Fibroblast of lung (primary cell): ENCODE results near the gene EPG5. TPM values are rescaled to one million over a fixed set of nuclear protein-coding genes. Genes with fewer than 3 reads are reported as not detected.
A peak's percentile ranks its signal among the peaks of the same experiment; 100 is the strongest.

Source experiments
- DNase-seq, 2 donors: peaks; one replicate each; pipeline versions ENCODE4 v3.0.0 to v3.0.0-alpha.2; 2010; ENCODE audit warnings: low read depth in 2 of 2
- H2AFZ ChIP-seq: 2 replicates; pipeline ENCODE4 v1.5.1; 2012; ENCODE audit warnings: low read length, control low read depth, inconsistent platforms
- H3K27ac ChIP-seq: 2 replicates; pipeline ENCODE4 v1.5.1; 2011; ENCODE audit warnings: low read length, control low read depth; ENCODE audit not compliant: insufficient read depth
- H3K27me3 ChIP-seq: 2 replicates; pipeline ENCODE4 v1.5.1; 2011; ENCODE audit warnings: mild to moderate bottlenecking, low read length; ENCODE audit not compliant: control insufficient read depth, insufficient read depth
- H3K36me3 ChIP-seq: 2 replicates; pipeline ENCODE4 v1.5.1; 2011; ENCODE audit warnings: low read length; ENCODE audit not compliant: control insufficient read depth, insufficient read depth
- H3K4me1 ChIP-seq: 2 replicates; pipeline ENCODE4 v1.5.1; 2011; ENCODE audit warnings: low read length; ENCODE audit not compliant: control insufficient read depth, insufficient read depth; ENCODE audit errors: extremely low read depth
- H3K4me2 ChIP-seq: 2 replicates; pipeline ENCODE4 v1.5.1; 2011; ENCODE audit warnings: low read length, control low read depth; ENCODE audit not compliant: insufficient read depth; ENCODE audit errors: extremely low read depth
- H3K4me3 ChIP-seq, 4 experiments: fragments of 200-600 bp in 1 of 4; sonication (generic) in 1 of 4; replicated peaks in 1 of 4; 2 replicates each; pipeline ENCODE4 v1.5.1; 2011 to 2016; ENCODE audit warnings: low read length in 4 of 4, low read depth in 3 of 4, mild to moderate bottlenecking in 3 of 4, control low read depth in 2 of 4, inconsistent platforms in 1 of 4, mixed read lengths in 1 of 4; ENCODE audit not compliant: insufficient read depth in 1 of 4; ENCODE audit errors: control extremely low read depth in 1 of 4
- H3K79me2 ChIP-seq: 2 replicates; pipeline ENCODE4 v1.5.1; 2012; ENCODE audit warnings: mild to moderate bottlenecking, low read length, inconsistent platforms; ENCODE audit not compliant: control insufficient read depth, insufficient read depth
- H3K9ac ChIP-seq: 2 replicates; pipeline ENCODE4 v1.5.1; 2011; ENCODE audit warnings: mild to moderate bottlenecking, low read length, control low read depth; ENCODE audit not compliant: insufficient read depth
- H3K9me3 ChIP-seq: 2 replicates; pipeline ENCODE4 v1.5.1; 2012; ENCODE audit warnings: low read depth, low read length; ENCODE audit not compliant: control insufficient read depth, insufficient read depth
- H4K20me1 ChIP-seq: 2 replicates; pipeline ENCODE4 v1.5.1; 2011; ENCODE audit warnings: low read length; ENCODE audit not compliant: control insufficient read depth, insufficient read depth; ENCODE audit errors: extremely low read depth
- EZH2 ChIP-seq: IDR thresholded peaks from 2 replicates; pipeline ENCODE4 v1.5.1; 2012; ENCODE audit warnings: low read length, control low read depth, mild to moderate bottlenecking; ENCODE audit errors: missing control alignments
- polyA plus RNA-seq, 2 donors: library from polyadenylated mRNA; depleted of rRNA in 1 of 2; stranded (reverse) in 1 of 2; unstranded in 1 of 2; fragments of >200 nt; gene quantifications; 2 replicates each; pipeline ENCODE4 v1.2.1, GENCODE V29; 2011 to 2012; ENCODE audit warnings: missing spikeins in 1 of 2
- total RNA-seq: library from RNA; depleted of rRNA; stranded (reverse); fragments of >200 nt; gene quantifications from 2 replicates; pipeline ENCODE4 v1.2.1, GENCODE V29; 2014
- TF ChIP-seq, protein P1 (sequence below), 2 donors: IDR thresholded peaks in 1 of 2; conservative IDR thresholded peaks in 1 of 2; 1 replicate in 1 of 2; 2 replicates in 1 of 2; pipeline ENCODE4 v1.5.1; 2011 to 2012; ENCODE audit warnings: low read length in 2 of 2, control low read depth in 1 of 2, inconsistent platforms in 1 of 2, low read depth in 1 of 2, mild to moderate bottlenecking in 1 of 2

The EPG5 gene
- total and polyA plus RNA-seq, 2 donors (not counting 1 experiment from before 2014, with no cell fraction given), result 60.0 to 87.4 TPM

GRCh38 chr18:45805551-45805950 is 161.6 kb downstream of the EPG5 start:
- peak in 1 of 2 donors; percentile 43 for DNase-seq
- H3K9ac ChIP-seq, result no peak overlapping the region
- peaks cover 14% of the 10 kb centered on the region for H3K4me1 ChIP-seq
- no peaks in the 10 kb centered on the region for H3K27me3 ChIP-seq
- H3K79me2 ChIP-seq, result no peaks in the 10 kb centered on the region
- H3K27ac ChIP-seq, result no peak overlapping the region
- H3K4me3 ChIP-seq, result no peak overlapping the region
- no peak overlapping the region for H2AFZ ChIP-seq
- no peak for TF ChIP-seq EZH2
- TF ChIP-seq, protein P1, sequence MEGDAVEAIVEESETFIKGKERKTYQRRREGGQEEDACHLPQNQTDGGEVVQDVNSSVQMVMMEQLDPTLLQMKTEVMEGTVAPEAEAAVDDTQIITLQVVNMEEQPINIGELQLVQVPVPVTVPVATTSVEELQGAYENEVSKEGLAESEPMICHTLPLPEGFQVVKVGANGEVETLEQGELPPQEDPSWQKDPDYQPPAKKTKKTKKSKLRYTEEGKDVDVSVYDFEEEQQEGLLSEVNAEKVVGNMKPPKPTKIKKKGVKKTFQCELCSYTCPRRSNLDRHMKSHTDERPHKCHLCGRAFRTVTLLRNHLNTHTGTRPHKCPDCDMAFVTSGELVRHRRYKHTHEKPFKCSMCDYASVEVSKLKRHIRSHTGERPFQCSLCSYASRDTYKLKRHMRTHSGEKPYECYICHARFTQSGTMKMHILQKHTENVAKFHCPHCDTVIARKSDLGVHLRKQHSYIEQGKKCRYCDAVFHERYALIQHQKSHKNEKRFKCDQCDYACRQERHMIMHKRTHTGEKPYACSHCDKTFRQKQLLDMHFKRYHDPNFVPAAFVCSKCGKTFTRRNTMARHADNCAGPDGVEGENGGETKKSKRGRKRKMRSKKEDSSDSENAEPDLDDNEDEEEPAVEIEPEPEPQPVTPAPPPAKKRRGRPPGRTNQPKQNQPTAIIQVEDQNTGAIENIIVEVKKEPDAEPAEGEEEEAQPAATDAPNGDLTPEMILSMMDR (conservative IDR thresholded peaks at IDR 0.05 in 1 of 2, IDR thresholded peaks at IDR 0.05 in 1 of 2; ENCODE audit: low read depth in 1 of 2, low read length in 2 of 2), result no peak
- H3K9me3 ChIP-seq, result no peaks in the 10 kb centered on the region
- H4K20me1 ChIP-seq, result no peaks in the 10 kb centered on the region
- H3K36me3 ChIP-seq, result no peaks in the 10 kb centered on the region
- no peak overlapping the region for H3K4me2 ChIP-seq

DNA sequence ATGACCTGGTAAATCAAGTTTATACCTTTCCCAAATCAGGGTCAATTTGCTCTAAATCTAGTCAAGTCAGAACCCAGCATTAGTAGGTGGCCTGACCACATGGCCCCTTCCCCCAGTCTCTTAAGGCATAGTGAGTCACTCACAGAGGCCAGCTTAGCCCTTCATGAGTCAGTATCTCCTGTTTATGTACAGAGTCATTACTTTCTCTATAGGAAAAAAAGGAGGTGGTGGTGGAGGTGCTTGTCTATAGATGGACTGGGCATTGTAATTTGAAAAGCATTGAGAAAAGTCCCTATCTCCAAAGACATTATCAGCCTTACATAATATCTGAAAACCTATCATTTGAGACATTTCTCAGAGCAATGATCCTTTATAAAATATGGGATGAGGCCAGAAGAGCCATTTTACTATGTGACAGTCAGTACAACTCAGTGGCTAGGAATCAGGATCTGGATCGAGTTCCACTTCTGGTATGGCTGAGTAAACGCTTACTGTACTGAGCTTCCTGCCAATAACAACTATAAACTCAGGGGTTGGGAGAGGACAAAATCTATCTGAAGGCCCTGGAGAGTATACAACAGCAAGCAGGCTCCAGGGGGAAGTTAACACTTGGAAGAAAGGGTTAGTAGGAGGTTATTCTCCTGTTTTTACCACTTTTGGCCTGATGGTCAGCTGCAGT is 164.2 kb downstream of the EPG5 start:
- H3K9me3 ChIP-seq, result no peaks in the 10 kb centered on the region
- H3K4me3 ChIP-seq, result peak overlapping the region in 1 of 4 experiments; percentile 12
- H3K27ac ChIP-seq, result peak overlapping the region; percentile 95
- no peak for TF ChIP-seq EZH2
- TF ChIP-seq, protein P1 (conservative IDR thresholded peaks at IDR 0.05 in 1 of 2, IDR thresholded peaks at IDR 0.05 in 1 of 2; ENCODE audit: low read depth in 1 of 2, low read length in 2 of 2), result no peak
- peaks cover 14% of the 10 kb centered on the region for H3K4me1 ChIP-seq
- no peaks in the 10 kb centered on the region for H3K27me3 ChIP-seq
- H4K20me1 ChIP-seq, result no peaks in the 10 kb centered on the region
- peak overlapping the region; percentile 39 for H3K4me2 ChIP-seq
- H2AFZ ChIP-seq, result peak overlapping the region; percentile 33
- H3K79me2 ChIP-seq, result no peaks in the 10 kb centered on the region
- H3K9ac ChIP-seq, result peak overlapping the region; percentile 18
- DNase-seq, result peak; percentile 98 to 100
- H3K36me3 ChIP-seq, result no peaks in the 10 kb centered on the region

DNA sequence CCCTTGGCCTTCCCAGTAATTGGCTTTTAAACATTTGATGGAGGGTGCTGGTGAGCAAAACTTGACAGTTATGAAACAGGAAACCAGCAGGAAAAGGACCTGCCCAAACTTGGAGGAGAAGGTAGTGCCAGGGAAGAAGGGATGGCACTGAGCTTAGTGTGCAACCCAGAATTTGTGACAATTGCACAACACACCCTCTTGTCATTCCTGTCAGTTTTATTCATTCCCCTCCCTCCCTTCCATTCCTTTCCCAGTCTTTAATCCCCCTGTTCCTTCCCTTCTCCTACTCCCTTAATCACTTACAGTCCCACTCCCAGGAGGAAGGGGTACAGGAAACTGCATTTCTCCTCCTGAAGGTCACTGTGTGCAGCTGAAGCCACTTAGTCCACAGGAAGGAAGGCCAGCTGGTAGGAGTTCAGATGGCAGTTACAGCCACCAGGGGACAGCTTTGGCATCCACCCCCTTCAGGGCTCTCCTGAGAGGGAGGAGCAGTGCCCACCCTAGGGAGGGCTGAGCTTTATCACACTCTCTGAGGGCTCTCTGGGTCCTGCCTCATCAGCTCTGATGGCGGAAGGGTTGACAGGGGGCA is 165.6 kb downstream of the EPG5 start:
- Histone ChIP-seq H3K4me3 (no peak overlapping the region), H3K79me2 (no peaks in the 10 kb centered on the region), H3K9me3 (no peaks in the 10 kb centered on the region), H2AFZ (peak overlapping the region; percentile 2), H3K36me3 (no peaks in the 10 kb centered on the region), H4K20me1 (no peaks in the 10 kb centered on the region), H3K27me3 (no peaks in the 10 kb centered on the region), H3K9ac (no peak overlapping the region), H3K4me1 (peaks cover 14% of the 10 kb centered on the region), H3K27ac (peak overlapping the region; percentile 95), H3K4me2 (no peak overlapping the region)
- no peak for TF ChIP-seq EZH2
- TF ChIP-seq, protein P1 (conservative IDR thresholded peaks at IDR 0.05 in 1 of 2, IDR thresholded peaks at IDR 0.05 in 1 of 2; ENCODE audit: low read depth in 1 of 2, low read length in 2 of 2), result no peak
- no peak for DNase-seq

Other genes with a start within 250 kb of the EPG5 start
- 2.3 and 31.0 TPM in 2 replicates for gene SLC14A1, start 243.1 kb downstream of the EPG5 start, total RNA-seq
- gene SLC14A1, start 243.1 kb downstream of the EPG5 start, polyA plus RNA-seq, result 8.0 and 56.5 TPM in 2 replicates
- gene SIGLEC15, start 141.7 kb downstream of the EPG5 start, total RNA-seq, result 0.51 and 1.5 TPM in 2 replicates
- 0.19 and 0.99 TPM in 2 replicates for gene SIGLEC15, start 141.7 kb downstream of the EPG5 start, polyA plus RNA-seq
- 8.2 and 13.4 TPM in 2 replicates for gene PSTPIP2, start 104.9 kb upstream of the EPG5 start, total RNA-seq
- 18.4 and 18.7 TPM in 2 replicates for gene PSTPIP2, start 104.9 kb upstream of the EPG5 start, polyA plus RNA-seq
- gene ATP5F1A, start 131.0 kb upstream of the EPG5 start, total RNA-seq, result 581 and 591 TPM in 2 replicates
- gene ATP5F1A, start 131.0 kb upstream of the EPG5 start, polyA plus RNA-seq, result 791 and 878 TPM in 2 replicates
- gene HAUS1, start 137.1 kb upstream of the EPG5 start, total RNA-seq, result 25.4 and 37.0 TPM in 2 replicates
- gene HAUS1, start 137.1 kb upstream of the EPG5 start, polyA plus RNA-seq, result 52.8 and 90.3 TPM in 2 replicates